Vagina (tissue), 2 donors: Measurements from ENCODE around the gene JUP. TPM values are rescaled to one million over a fixed set of nuclear protein-coding genes. Genes with fewer than 3 reads are reported as not detected.
A peak's percentile ranks its signal among the peaks of the same experiment; 100 is the strongest.

Source experiments
- DNase-seq, 2 donors: peaks; one replicate each; pipeline ENCODE4 v3.0.0-alpha.2; 2017; ENCODE audit errors: extremely low spot score in 2 of 2
- H3K27ac ChIP-seq: fragments of 200-600 bp; sonication (generic); one replicate; pipeline ENCODE4 v1.5.1; 2019
- H3K27me3 ChIP-seq: fragments of 200-600 bp; sonication (generic); one replicate; pipeline ENCODE4 v1.5.1; 2019
- H3K36me3 ChIP-seq, 2 donors: fragments of 200-600 bp; sonication (generic); one replicate each; pipeline ENCODE4 v1.5.1; 2017 to 2019
- H3K4me1 ChIP-seq: fragments of 200-600 bp; sonication (generic); one replicate; pipeline ENCODE4 v1.5.1; 2019
- H3K4me3 ChIP-seq, 2 donors: fragments of 200-600 bp; sonication (generic); 1 replicate in 1 of 2; 2 replicates in 1 of 2; pipeline ENCODE4 v1.5.1; 2016 to 2019
- H3K9me3 ChIP-seq: fragments of 200-600 bp; sonication (generic); one replicate; pipeline ENCODE4 v1.5.1; 2019
- POLR2A ChIP-seq, 2 donors: fragments of 450-650 bp; IDR thresholded peaks; one replicate each; pipeline ENCODE4 v1.6.1; 2017; ENCODE audit warnings: antibody characterized with exemption in 2 of 2, mild to moderate bottlenecking in 2 of 2, moderate library complexity in 2 of 2
- POLR2AphosphoS5 ChIP-seq, 2 donors: sonication (generic); formaldehyde crosslinking; IDR thresholded peaks; one replicate each; pipeline ENCODE4 v1.9.0; 2017; ENCODE audit warnings: antibody characterized with exemption in 2 of 2, mild to moderate bottlenecking in 2 of 2, low read depth in 1 of 2; ENCODE audit not compliant: insufficient read depth in 1 of 2
- intact Hi-C: fragments of 100-400 bp; cut with DNase I; formaldehyde crosslinking; loops from one replicate; pipeline ENCODE4 v1.15.1; 2023
- total RNA-seq: library from RNA; depleted of rRNA; stranded (reverse); fragments of >200 nt; gene quantifications from one replicate; pipeline ENCODE4 v1.2.3, GENCODE V29; 2016
- TF ChIP-seq, protein P1 (sequence below), 3 experiments: fragments of 450-650 bp in 2 of 3; fragments of 200-600 bp in 1 of 3; sonication (generic) in 1 of 3; IDR thresholded peaks; one replicate each; pipeline ENCODE4 v1.5.1; 2017 to 2019; ENCODE audit warnings: antibody characterized with exemption in 3 of 3, mild to moderate bottlenecking in 2 of 3, moderate library complexity in 2 of 3

Gene JUP
- total RNA-seq, 1 donor from 2014 or later, result 589 TPM

DNA sequence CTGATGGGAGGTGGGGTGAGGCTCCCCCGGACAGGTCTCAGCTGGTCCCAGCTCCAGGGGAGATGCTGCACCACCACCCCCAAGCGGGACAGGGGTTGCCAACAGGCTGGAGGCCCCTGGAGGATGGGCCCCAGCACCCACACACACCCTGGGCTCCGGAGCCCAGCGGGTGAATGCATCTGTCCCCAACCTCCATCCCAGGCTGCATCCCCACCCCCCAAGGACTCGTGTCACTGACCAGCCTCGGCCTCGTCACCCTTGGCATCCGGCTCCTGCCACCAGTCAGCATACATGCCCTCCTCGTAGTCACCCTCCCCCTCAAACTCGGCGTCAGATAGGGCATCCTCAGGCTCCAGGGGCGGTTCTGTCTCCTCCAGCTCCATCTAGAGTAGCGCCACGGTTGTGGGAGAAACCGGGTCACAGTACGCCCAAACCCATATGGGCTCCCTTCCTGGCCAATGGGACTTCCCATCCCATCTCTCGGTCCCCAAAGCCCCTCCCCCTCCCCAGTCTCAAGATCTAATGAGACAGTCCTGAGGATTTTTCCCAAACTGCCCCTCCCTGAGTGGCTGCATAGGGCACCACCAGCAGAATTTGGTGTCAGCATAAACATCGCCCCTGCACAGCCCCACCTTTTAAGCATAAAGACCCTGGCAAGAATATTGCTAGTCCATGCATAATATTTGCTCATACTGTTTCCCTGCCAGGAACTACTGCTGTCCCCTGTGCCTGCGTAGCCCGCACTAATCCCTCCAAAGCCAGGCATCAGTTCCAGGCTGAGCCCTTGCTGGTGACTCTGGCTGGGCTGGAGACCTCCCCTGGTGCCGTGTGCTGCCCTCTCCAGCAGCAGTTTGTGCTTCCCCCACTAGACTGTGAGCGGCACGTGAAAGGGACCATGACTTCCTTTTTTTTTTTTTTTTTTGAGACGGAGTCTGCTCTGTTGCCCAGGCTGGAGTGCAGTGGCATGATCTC, 16.8 kb upstream of the JUP start:
- H3K36me3 ChIP-seq, result no peaks in the 10 kb centered on the region
- no peaks in the 10 kb centered on the region for H3K27me3 ChIP-seq
- DNase-seq, result no peak
- intact Hi-C loops, result loop anchor here (5.0 kb wide), 1 partner anchor 66 kb away; no protein-coding TSS in a partner anchor
- no peak for TF ChIP-seq POLR2AphosphoS5 (IDR thresholded peaks at IDR 0.05; ENCODE audit: insufficient read depth in 1 of 2, low read depth in 1 of 2)
- TF ChIP-seq POLR2A (IDR thresholded peaks at IDR 0.05), result no peak
- TF ChIP-seq, protein P1, sequence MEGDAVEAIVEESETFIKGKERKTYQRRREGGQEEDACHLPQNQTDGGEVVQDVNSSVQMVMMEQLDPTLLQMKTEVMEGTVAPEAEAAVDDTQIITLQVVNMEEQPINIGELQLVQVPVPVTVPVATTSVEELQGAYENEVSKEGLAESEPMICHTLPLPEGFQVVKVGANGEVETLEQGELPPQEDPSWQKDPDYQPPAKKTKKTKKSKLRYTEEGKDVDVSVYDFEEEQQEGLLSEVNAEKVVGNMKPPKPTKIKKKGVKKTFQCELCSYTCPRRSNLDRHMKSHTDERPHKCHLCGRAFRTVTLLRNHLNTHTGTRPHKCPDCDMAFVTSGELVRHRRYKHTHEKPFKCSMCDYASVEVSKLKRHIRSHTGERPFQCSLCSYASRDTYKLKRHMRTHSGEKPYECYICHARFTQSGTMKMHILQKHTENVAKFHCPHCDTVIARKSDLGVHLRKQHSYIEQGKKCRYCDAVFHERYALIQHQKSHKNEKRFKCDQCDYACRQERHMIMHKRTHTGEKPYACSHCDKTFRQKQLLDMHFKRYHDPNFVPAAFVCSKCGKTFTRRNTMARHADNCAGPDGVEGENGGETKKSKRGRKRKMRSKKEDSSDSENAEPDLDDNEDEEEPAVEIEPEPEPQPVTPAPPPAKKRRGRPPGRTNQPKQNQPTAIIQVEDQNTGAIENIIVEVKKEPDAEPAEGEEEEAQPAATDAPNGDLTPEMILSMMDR (IDR thresholded peaks at IDR 0.05), result no peak
- no peaks in the 10 kb centered on the region for H3K9me3 ChIP-seq
- no peak overlapping the region for H3K27ac ChIP-seq
- peaks cover 19% of the 10 kb centered on the region for H3K4me1 ChIP-seq
- no peak overlapping the region for H3K4me3 ChIP-seq

GRCh38 chr17:41801374-41802271, 15.1 kb upstream of the JUP start:
- no peak for TF ChIP-seq POLR2A (IDR thresholded peaks at IDR 0.05)
- peak in 1 of 2 donors; percentile 56 for TF ChIP-seq POLR2AphosphoS5 (IDR thresholded peaks at IDR 0.05; ENCODE audit: insufficient read depth in 1 of 2, low read depth in 1 of 2)
- TF ChIP-seq, protein P1 (IDR thresholded peaks at IDR 0.05), result peak; percentile 92 to 98 (median 94)
- H3K27ac ChIP-seq, result peak overlapping the region; percentile 88
- no peaks in the 10 kb centered on the region for H3K36me3 ChIP-seq
- DNase-seq, result no peak
- H3K4me1 ChIP-seq, result peaks cover 19% of the 10 kb centered on the region
- intact Hi-C loops, result loop anchor here (5.0 kb wide), 1 partner anchor 64 kb away; no protein-coding TSS in a partner anchor
- H3K9me3 ChIP-seq, result no peaks in the 10 kb centered on the region
- H3K27me3 ChIP-seq, result no peaks in the 10 kb centered on the region
- H3K4me3 ChIP-seq, result peak overlapping the region; percentile 12 to 33

DNA sequence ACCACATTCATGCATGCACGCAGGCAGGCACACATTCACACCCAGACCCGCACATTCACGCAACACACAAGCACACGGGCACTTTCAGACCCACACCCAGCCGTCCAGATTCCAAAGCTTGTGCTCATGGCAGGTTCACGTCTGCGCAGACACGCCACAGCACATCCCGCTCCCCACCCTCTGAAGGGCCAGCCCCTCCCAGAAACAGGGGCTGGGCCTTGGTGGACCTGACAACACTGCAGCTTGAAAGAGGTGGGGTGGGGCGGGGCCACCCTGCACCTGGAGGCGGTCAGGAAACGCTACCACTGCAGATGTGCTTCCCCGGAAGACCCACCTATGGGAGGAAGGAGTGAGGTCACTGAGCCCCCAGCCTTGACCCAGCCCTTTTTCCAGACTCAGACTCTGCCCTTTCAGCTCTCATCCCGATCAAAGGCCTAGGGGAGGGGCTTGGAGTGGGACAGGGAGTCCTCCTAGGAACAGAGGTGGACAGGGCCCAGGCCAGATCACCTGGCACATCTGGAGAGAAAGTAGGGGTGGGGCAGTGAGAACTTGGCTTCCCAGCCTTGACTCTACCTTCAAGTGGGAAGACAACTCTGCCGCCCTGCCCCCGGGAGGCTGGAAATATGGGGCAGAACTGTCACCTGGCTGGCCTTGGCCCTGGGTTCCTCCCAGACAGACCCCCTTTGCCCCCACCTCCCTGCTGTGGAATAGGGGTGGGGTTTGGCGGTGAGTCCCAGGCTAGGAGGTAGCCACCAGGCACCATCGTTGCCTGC, 14.3 kb upstream of the JUP start:
- Histone ChIP-seq H3K4me1 (peaks cover 19% of the 10 kb centered on the region), H3K36me3 (no peaks in the 10 kb centered on the region), H3K4me3 (peak overlapping the region; percentile 12 to 33), H3K9me3 (no peaks in the 10 kb centered on the region), H3K27ac (peak overlapping the region; percentile 88), H3K27me3 (no peaks in the 10 kb centered on the region)
- TF ChIP-seq, protein P1 (IDR thresholded peaks at IDR 0.05), result no peak
- TF ChIP-seq POLR2A (IDR thresholded peaks at IDR 0.05) (no peak), POLR2AphosphoS5 (IDR thresholded peaks at IDR 0.05; ENCODE audit: insufficient read depth in 1 of 2, low read depth in 1 of 2) (peak; percentile 61 to 63)
- no peak for DNase-seq
- intact Hi-C loops, result loop anchor here (5.0 kb wide), 1 partner anchor 63 kb away; no protein-coding TSS in a partner anchor

- peak overlapping the region; percentile 66 for H3K27ac ChIP-seq
- DNase-seq, result no peak
- no peak for TF ChIP-seq POLR2AphosphoS5 (IDR thresholded peaks at IDR 0.05; ENCODE audit: insufficient read depth in 1 of 2, low read depth in 1 of 2)
- TF ChIP-seq, protein P1 (IDR thresholded peaks at IDR 0.05), result no peak
- TF ChIP-seq POLR2A (IDR thresholded peaks at IDR 0.05), result no peak
Measured at GRCh38 chr17:41799366-41799765, 12.9 kb upstream of the JUP start.

More at GRCh38 chr17:41799366-41799765, 12.9 kb upstream of the JUP start:
- intact Hi-C loops, result no loop called here
- Histone ChIP-seq H3K4me1 (peaks cover 23% of the 10 kb centered on the region), H3K4me3 (no peak overlapping the region), H3K27me3 (no peaks in the 10 kb centered on the region), H3K9me3 (no peaks in the 10 kb centered on the region), H3K36me3 (no peaks in the 10 kb centered on the region)
